Measurements from ENCODE around the gene PLEKHG5. TPM values are rescaled to one million over a fixed set of nuclear protein-coding genes. Genes with fewer than 3 reads are reported as not detected.

Gene PLEKHG5
- total RNA-seq, 1 donor from 2014 or later: 12.2 TPM

DNA sequence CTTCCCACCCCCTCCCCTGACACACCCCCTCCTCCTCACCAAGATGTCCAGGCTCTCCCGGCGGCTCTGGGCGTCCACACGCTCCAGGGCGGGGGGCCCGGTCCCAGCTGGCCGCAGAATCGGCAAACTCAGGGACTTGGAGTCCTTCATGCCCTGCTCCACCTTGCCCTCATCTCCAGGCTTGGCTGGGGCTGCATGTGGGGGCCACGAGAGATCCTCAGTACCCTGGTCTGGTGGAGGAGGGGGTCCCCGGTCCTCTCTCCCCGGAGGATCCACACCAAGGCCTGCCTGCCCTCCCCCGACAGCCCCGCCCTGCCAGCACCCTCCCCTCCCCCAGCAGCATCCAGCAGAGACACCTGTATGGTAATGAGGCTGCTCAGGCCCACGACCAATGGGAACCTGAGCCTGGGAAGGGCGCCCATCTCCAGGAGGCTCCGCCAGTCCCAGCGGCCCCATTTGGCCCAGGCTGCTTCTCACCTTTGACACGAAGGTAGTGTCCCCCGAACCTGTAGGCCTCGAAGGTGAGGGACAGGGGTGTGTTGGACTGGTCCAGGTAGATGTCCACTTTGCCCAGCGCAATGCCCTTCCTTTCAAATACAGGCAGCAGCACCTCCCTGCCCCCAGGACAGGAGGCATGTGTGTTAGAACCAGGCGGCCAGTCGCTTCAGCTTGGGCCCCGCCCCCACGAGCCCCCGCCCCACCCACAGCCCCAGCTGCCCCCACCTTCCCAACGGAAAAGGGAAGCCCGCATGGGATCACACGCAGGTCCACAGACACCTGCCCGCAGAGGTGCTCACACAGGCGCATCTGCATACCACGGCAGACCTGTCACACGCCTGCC, 17.3 kb downstream of the PLEKHG5 start:
- no peak overlapping the region for H3K4me3 ChIP-seq
- H3K9me3 ChIP-seq: no peaks in the 10 kb centered on the region
- H3K36me3 ChIP-seq: no peaks in the 10 kb centered on the region
- DNase-seq (no peak), ATAC-seq (no peak)
- TF ChIP-seq, protein P1, sequence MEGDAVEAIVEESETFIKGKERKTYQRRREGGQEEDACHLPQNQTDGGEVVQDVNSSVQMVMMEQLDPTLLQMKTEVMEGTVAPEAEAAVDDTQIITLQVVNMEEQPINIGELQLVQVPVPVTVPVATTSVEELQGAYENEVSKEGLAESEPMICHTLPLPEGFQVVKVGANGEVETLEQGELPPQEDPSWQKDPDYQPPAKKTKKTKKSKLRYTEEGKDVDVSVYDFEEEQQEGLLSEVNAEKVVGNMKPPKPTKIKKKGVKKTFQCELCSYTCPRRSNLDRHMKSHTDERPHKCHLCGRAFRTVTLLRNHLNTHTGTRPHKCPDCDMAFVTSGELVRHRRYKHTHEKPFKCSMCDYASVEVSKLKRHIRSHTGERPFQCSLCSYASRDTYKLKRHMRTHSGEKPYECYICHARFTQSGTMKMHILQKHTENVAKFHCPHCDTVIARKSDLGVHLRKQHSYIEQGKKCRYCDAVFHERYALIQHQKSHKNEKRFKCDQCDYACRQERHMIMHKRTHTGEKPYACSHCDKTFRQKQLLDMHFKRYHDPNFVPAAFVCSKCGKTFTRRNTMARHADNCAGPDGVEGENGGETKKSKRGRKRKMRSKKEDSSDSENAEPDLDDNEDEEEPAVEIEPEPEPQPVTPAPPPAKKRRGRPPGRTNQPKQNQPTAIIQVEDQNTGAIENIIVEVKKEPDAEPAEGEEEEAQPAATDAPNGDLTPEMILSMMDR (IDR thresholded peaks at IDR 0.05): no peak
- intact Hi-C loops (cut with DNase I): no loop called here
- H3K27me3 ChIP-seq: no peaks in the 10 kb centered on the region
- H3K27ac ChIP-seq: no peak overlapping the region
- no peaks in the 10 kb centered on the region for H3K4me1 ChIP-seq

DNA sequence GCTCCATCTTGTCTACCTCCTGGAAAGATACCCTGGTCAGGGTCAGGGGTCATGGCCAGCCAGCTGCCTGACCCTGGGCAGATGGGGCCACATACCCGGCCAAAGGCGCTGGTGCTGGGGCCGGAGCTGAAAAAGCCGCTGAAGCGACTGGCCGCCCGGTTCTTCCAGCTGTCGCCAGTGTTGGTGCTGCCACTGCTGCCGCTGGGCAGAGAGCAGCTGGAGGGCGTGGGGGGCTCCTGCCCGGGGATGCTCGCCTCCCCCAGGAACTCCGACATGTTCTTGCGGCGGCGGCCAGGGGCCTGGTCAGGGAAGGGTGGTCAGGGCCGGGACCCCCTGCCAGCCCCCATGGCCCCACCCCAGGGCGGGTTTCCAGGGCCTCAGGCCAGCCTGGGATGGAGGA, 18.3 kb downstream of the PLEKHG5 start:
- Histone ChIP-seq H3K36me3 (no peaks in the 10 kb centered on the region), H3K4me3 (no peak overlapping the region), H3K9me3 (no peaks in the 10 kb centered on the region), H3K27ac (no peak overlapping the region), H3K4me1 (no peaks in the 10 kb centered on the region), H3K27me3 (no peaks in the 10 kb centered on the region)
- DNase-seq (no peak), ATAC-seq (no peak)
- TF ChIP-seq, protein P1 (IDR thresholded peaks at IDR 0.05): no peak
- intact Hi-C loops (cut with DNase I): no loop called here

DNA sequence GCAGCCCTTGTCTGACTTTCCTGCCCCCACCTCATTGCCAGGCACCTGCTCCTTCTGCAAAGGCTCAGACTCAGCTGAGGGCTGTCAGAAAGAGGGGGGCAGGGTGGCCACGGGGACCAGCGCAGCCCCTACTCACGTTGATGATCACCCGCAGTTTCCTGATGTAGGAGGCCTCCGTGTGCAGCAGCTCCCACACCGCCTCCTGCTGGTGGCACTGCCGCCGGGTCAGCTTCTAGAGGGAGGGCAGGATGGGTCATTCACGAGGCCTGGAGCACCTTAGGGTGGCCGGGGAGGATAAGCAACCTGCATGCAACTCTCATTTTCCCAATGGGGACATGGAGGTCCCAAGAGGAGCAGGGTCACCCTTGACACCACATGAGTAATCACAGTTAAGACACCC, 19.1 kb downstream of the PLEKHG5 start:
- ATAC-seq (peak; percentile 3), DNase-seq (no peak)
- Histone ChIP-seq H3K4me1 (no peaks in the 10 kb centered on the region), H3K27me3 (no peaks in the 10 kb centered on the region), H3K27ac (peak overlapping the region; percentile 47), H3K4me3 (no peak overlapping the region), H3K36me3 (no peaks in the 10 kb centered on the region), H3K9me3 (no peaks in the 10 kb centered on the region)
- TF ChIP-seq, protein P1 (IDR thresholded peaks at IDR 0.05): peak; percentile 14
- intact Hi-C loops (cut with DNase I): no loop called here

DNA sequence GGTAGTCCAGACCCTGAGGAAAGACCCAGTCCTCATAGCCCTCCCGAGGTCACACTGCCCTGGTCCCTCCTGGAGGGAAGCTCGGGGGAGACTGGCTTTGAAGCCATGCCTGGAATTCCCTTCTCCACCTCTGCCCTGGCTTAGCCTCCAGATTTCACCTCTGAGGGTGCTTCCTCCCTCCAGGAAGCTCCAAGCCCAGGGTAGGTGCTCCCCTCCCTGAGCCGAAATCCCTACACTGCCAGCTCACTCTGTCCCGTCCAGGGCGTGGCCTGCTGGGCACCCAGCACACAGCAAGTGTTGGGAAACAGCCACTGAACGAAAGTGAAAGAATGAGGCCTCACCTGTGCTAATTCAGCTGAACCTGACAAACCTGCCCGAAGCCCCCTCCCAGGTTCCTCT, 19.5 kb downstream of the PLEKHG5 start:
- DNase-seq (peak; percentile 87), ATAC-seq (peak; percentile 81)
- intact Hi-C loops (cut with DNase I): no loop called here
- Histone ChIP-seq H3K27me3 (no peaks in the 10 kb centered on the region), H3K4me3 (no peak overlapping the region), H3K36me3 (no peaks in the 10 kb centered on the region), H3K4me1 (no peaks in the 10 kb centered on the region), H3K9me3 (no peaks in the 10 kb centered on the region), H3K27ac (peak overlapping the region; percentile 47)
- TF ChIP-seq, protein P1 (IDR thresholded peaks at IDR 0.05): no peak

DNA sequence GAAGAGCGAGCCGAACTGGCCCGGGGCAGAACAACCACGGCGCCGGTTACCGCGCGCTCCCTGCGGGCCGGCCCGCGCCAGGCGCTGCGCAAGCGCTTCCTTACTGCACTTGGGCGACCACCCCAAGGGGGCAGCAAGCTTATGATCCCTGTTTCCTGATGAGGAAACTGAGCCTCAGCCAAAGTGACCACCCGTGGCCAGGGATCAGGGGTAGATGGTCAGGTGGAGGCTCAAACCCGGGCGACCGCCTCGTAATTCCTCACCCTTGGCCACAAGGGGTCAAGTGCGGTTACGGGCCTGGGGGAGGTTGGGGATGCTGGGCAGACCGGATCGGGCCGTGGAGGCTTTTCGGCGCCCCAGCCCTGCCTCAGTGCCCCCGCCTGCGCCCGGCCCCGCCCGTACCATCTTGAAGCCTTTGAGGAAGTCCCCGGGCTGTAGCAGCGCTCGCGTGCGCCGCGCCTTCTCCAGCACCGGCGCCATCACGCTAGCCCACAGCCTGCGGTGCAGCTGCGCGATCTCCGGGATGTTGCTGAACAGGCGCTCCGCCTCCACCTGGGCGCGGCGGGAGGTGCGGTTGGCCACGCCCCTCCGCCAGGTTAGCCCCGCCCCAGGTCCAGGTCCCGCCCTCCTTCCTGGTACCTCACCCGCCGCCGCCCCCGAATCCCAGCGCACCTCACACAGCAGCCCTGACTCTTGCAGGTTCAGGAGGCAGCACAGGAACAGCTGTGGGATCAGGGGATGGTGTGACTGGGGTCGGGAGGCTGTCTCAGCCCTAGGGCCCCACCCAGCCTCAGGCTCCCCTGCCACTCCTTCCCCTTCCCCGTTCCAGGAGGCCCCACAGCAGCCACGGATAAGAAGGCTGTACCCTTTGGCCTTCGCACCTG, 20.1 kb downstream of the PLEKHG5 start:
- Histone ChIP-seq H3K4me1 (no peaks in the 10 kb centered on the region), H3K36me3 (no peaks in the 10 kb centered on the region), H3K9me3 (no peaks in the 10 kb centered on the region), H3K27ac (peak overlapping the region; percentile 47), H3K4me3 (no peak overlapping the region), H3K27me3 (no peaks in the 10 kb centered on the region)
- TF ChIP-seq, protein P1 (IDR thresholded peaks at IDR 0.05): no peak
- intact Hi-C loops (cut with DNase I): no loop called here
- DNase-seq: no peak
- no peak for ATAC-seq
